Ascending aorta (tissue), 2 donors: ENCODE data around the gene GOLM1. TPM values are rescaled to one million over a fixed set of nuclear protein-coding genes. Genes with fewer than 3 reads are reported as not detected.

Experiments
- DNase-seq, 2 donors: peaks; one replicate each; pipeline ENCODE4 v3.0.0-alpha.2; 2019; ENCODE audit warnings: low spot score in 2 of 2
- H3K27ac ChIP-seq, 2 donors: fragments of 200-600 bp; sonication (generic); one replicate each; pipeline ENCODE4 v1.5.1; 2016 to 2017; ENCODE audit warnings: mild to moderate bottlenecking in 1 of 2
- H3K27me3 ChIP-seq: fragments of 200-600 bp; sonication (generic); one replicate; pipeline ENCODE4 v1.5.1; 2017
- H3K36me3 ChIP-seq, 2 donors: fragments of 200-600 bp; sonication (generic); one replicate each; pipeline ENCODE4 v1.5.1; 2016
- H3K4me1 ChIP-seq, 2 donors: fragments of 200-600 bp; sonication (generic); one replicate each; pipeline ENCODE4 v1.5.1; 2016 to 2017; ENCODE audit warnings: mild to moderate bottlenecking in 1 of 2
- H3K4me3 ChIP-seq, 2 donors: fragments of 200-600 bp; sonication (generic); one replicate each; pipeline ENCODE4 v1.5.1; 2016 to 2017; ENCODE audit warnings: mild to moderate bottlenecking in 1 of 2
- H3K9me3 ChIP-seq, 2 donors: fragments of 200-600 bp; sonication (generic); one replicate each; pipeline ENCODE4 v1.5.1; 2016
- CTCF ChIP-seq, 3 experiments: fragments of 200-600 bp in 2 of 3; fragments of 450-650 bp in 1 of 3; sonication (generic) in 2 of 3; IDR thresholded peaks; one replicate each; pipeline ENCODE4 v1.5.1; 2016 to 2019; ENCODE audit warnings: antibody characterized with exemption in 3 of 3, mild to moderate bottlenecking in 1 of 3, moderate library complexity in 1 of 3
- intact Hi-C: fragments of 100-400 bp; cut with DNase I; formaldehyde crosslinking; loops from one replicate; pipeline ENCODE4 v1.15.1; 2023
- total RNA-seq: library from RNA; depleted of rRNA; stranded (reverse); fragments of >200 nt; gene quantifications from one replicate; pipeline ENCODE4 v1.1.0, GENCODE V29; 2016

GOLM1 gene
- total RNA-seq, 1 donor from 2014 or later: 24.4 TPM

- no peaks in the 10 kb centered on the region for H3K4me1 ChIP-seq
- H3K9me3 ChIP-seq: no peaks in the 10 kb centered on the region
- DNase-seq: no peak
- H3K4me3 ChIP-seq: no peak overlapping the region
- H3K27ac ChIP-seq: no peak overlapping the region
- no peak for TF ChIP-seq CTCF (IDR thresholded peaks at IDR 0.05)
- no peaks in the 10 kb centered on the region for H3K36me3 ChIP-seq
- intact Hi-C loops: no loop called here
- H3K27me3 ChIP-seq: no peaks in the 10 kb centered on the region
Observed at GRCh38 chr9:86079865-86080469, 19.4 kb downstream of the GOLM1 start.

DNA sequence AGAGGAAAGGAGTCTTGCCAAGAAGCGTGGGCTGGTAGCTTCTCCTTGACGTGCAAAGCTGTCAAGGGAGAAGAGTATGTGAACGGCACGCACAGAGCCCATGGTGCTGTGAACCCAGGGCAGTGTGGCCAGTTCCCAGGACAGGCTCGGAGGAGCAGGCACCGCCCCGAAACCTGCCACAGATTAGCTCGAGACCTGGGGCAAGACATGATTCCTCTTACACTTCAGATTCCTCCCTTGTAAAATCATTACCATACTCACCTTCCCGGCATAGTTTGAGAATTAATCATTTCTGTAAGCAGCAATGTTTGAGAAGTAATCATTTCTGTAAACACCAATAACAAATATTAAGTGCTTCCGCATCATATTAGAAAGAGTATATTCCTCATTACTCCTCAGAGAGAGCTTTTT, 19.9 kb downstream of the GOLM1 start:
- Histone ChIP-seq H3K9me3 (no peaks in the 10 kb centered on the region), H3K27ac (no peak overlapping the region), H3K27me3 (no peaks in the 10 kb centered on the region), H3K4me3 (no peak overlapping the region), H3K4me1 (no peaks in the 10 kb centered on the region), H3K36me3 (no peaks in the 10 kb centered on the region)
- TF ChIP-seq CTCF (IDR thresholded peaks at IDR 0.05): no peak
- intact Hi-C loops: no loop called here
- no peak for DNase-seq

DNA sequence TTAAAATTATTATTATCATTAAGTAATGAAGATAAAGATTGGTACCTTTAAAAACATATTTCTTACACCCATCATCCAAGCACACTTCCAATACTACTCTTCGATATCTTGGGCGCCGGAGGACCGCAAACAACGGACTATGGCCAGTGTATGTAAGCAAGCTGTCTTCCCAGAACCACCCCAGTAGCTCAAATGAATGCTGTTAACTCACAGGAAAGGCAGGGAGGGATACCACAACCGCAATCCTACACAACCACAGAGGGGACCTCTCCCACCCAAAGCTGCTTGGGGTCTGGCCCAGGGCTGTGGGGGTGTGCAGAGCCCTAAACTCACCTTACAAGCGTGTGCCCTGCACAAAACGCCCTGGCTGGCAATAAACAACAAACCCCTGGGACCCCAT, 20.6 kb downstream of the GOLM1 start:
- DNase-seq: no peak
- no peaks in the 10 kb centered on the region for H3K27me3 ChIP-seq
- no peaks in the 10 kb centered on the region for H3K4me1 ChIP-seq
- no peak for TF ChIP-seq CTCF (IDR thresholded peaks at IDR 0.05)
- no peak overlapping the region for H3K4me3 ChIP-seq
- H3K27ac ChIP-seq: no peak overlapping the region
- intact Hi-C loops: no loop called here
- no peaks in the 10 kb centered on the region for H3K9me3 ChIP-seq
- H3K36me3 ChIP-seq: no peaks in the 10 kb centered on the region

- Histone ChIP-seq H3K27ac (no peak overlapping the region), H3K4me1 (no peaks in the 10 kb centered on the region), H3K9me3 (no peaks in the 10 kb centered on the region), H3K4me3 (no peak overlapping the region), H3K36me3 (no peaks in the 10 kb centered on the region), H3K27me3 (no peaks in the 10 kb centered on the region)
- DNase-seq: no peak
- intact Hi-C loops: no loop called here
- TF ChIP-seq CTCF (IDR thresholded peaks at IDR 0.05): no peak
Observed at GRCh38 chr9:86077276-86077675, 22.1 kb downstream of the GOLM1 start.

- TF ChIP-seq CTCF (IDR thresholded peaks at IDR 0.05): no peak
Observed at GRCh38 chr9:86075132-86076109, 23.9 kb downstream of the GOLM1 start.

More at GRCh38 chr9:86075132-86076109, 23.9 kb downstream of the GOLM1 start:
- no peak overlapping the region for H3K27ac ChIP-seq
- no peak for DNase-seq
- no peaks in the 10 kb centered on the region for H3K4me1 ChIP-seq
- H3K9me3 ChIP-seq: no peaks in the 10 kb centered on the region
- H3K4me3 ChIP-seq: no peak overlapping the region
- H3K27me3 ChIP-seq: no peaks in the 10 kb centered on the region
- H3K36me3 ChIP-seq: no peaks in the 10 kb centered on the region
- intact Hi-C loops: no loop called here
